ENCODE data around the gene UGT1A9.
"Not testable (repeated sequence)": the region's sequence is repeated elsewhere in the genome, so short reads cannot be mapped to it uniquely, and the experiment has no call there.

UGT1A9 gene

GRCh38 chr2:233692648-233693047 is 20.9 kb downstream of the UGT1A9 start, which contains the start of gene UGT1A6:
Gene UGT1A6, plus strand, starts transcription at chr2:233692890. Its CDS starts 115 bp downstream, at chr2:233693005.
- no peaks in the 10 kb centered on the region for H3K79me2 ChIP-seq (ENCODE audit: control insufficient read depth, insufficient read depth, low read length, unreplicated experiment)
- peaks cover 32% of the 10 kb centered on the region for H3K27me3 ChIP-seq (ENCODE audit: insufficient read depth, low read length)
- H3K27ac ChIP-seq (ENCODE audit: low read depth, low read length) = no peak within 1 kb of the TSS
- H3K36me3 ChIP-seq (ENCODE audit: insufficient read depth, low read length) = no peaks in the 10 kb centered on the region
- no peaks in the 10 kb centered on the region for H3K4me1 ChIP-seq (ENCODE audit: control insufficient read depth, insufficient read depth, low read length, unreplicated experiment)
- no peak within 1 kb of the TSS for H2AFZ ChIP-seq (ENCODE audit: low read length, unreplicated experiment)
- H3K4me3 ChIP-seq (ENCODE audit: low read depth, low read length) = no peak within 1 kb of the TSS

GRCh38 chr2:233693963-233694362 is 22.3 kb downstream of the UGT1A9 start:
- Histone ChIP-seq H3K27ac (ENCODE audit: low read depth, low read length) (no peak overlapping the region), H3K36me3 (ENCODE audit: insufficient read depth, low read length) (no peaks in the 10 kb centered on the region), H3K79me2 (ENCODE audit: control insufficient read depth, insufficient read depth, low read length, unreplicated experiment) (no peaks in the 10 kb centered on the region), H3K4me3 (ENCODE audit: low read depth, low read length) (no peak overlapping the region), H2AFZ (ENCODE audit: low read length, unreplicated experiment) (no peak overlapping the region), H3K27me3 (ENCODE audit: insufficient read depth, low read length) (peaks cover 26% of the 10 kb centered on the region), H3K4me1 (ENCODE audit: control insufficient read depth, insufficient read depth, low read length, unreplicated experiment) (no peaks in the 10 kb centered on the region)

GRCh38 chr2:233698740-233699139 is 27.0 kb downstream of the UGT1A9 start:
- Histone ChIP-seq H3K27me3 (ENCODE audit: insufficient read depth, low read length) (0 out of 2 replicates have a peak, but pooled peaks cover 1% of the 10 kb centered on the region), H3K4me3 (ENCODE audit: low read depth, low read length) (no peak overlapping the region), H3K79me2 (ENCODE audit: control insufficient read depth, insufficient read depth, low read length, unreplicated experiment) (no peaks in the 10 kb centered on the region), H3K36me3 (ENCODE audit: insufficient read depth, low read length) (no peaks in the 10 kb centered on the region), H3K27ac (ENCODE audit: low read depth, low read length) (no peak overlapping the region), H3K4me1 (ENCODE audit: control insufficient read depth, insufficient read depth, low read length, unreplicated experiment) (no peaks in the 10 kb centered on the region), H2AFZ (ENCODE audit: low read length, unreplicated experiment) (no peak overlapping the region)

GRCh38 chr2:233699424-233700027 is 27.8 kb downstream of the UGT1A9 start:
- no peaks in the 10 kb centered on the region for H3K79me2 ChIP-seq (ENCODE audit: control insufficient read depth, insufficient read depth, low read length, unreplicated experiment)
- no peaks in the 10 kb centered on the region for H3K27me3 ChIP-seq (ENCODE audit: insufficient read depth, low read length)
- no peak overlapping the region for H3K4me3 ChIP-seq (ENCODE audit: low read depth, low read length)
- H2AFZ ChIP-seq (ENCODE audit: low read length, unreplicated experiment) = peak overlapping the region; percentile 10
- H3K36me3 ChIP-seq (ENCODE audit: insufficient read depth, low read length) = no peaks in the 10 kb centered on the region
- peak overlapping the region; percentile 53 for H3K27ac ChIP-seq (ENCODE audit: low read depth, low read length)
- H3K4me1 ChIP-seq (ENCODE audit: control insufficient read depth, insufficient read depth, low read length, unreplicated experiment) = no peaks in the 10 kb centered on the region

GRCh38 chr2:233700028-233700635 is 28.4 kb downstream of the UGT1A9 start:
- H3K27me3 ChIP-seq (ENCODE audit: insufficient read depth, low read length) = no peaks in the 10 kb centered on the region
- no peaks in the 10 kb centered on the region for H3K4me1 ChIP-seq (ENCODE audit: control insufficient read depth, insufficient read depth, low read length, unreplicated experiment)
- peak overlapping the region; percentile 53 for H3K27ac ChIP-seq (ENCODE audit: low read depth, low read length)
- peak overlapping the region; percentile 10 for H2AFZ ChIP-seq (ENCODE audit: low read length, unreplicated experiment)
- no peaks in the 10 kb centered on the region for H3K79me2 ChIP-seq (ENCODE audit: control insufficient read depth, insufficient read depth, low read length, unreplicated experiment)
- H3K36me3 ChIP-seq (ENCODE audit: insufficient read depth, low read length) = no peaks in the 10 kb centered on the region
- H3K4me3 ChIP-seq (ENCODE audit: low read depth, low read length) = no peak overlapping the region

GRCh38 chr2:233700842-233701241 is 29.1 kb downstream of the UGT1A9 start:
- H3K79me2 ChIP-seq (ENCODE audit: control insufficient read depth, insufficient read depth, low read length, unreplicated experiment); H3K27me3 ChIP-seq (ENCODE audit: insufficient read depth, low read length); H2AFZ ChIP-seq (ENCODE audit: low read length, unreplicated experiment); H3K4me1 ChIP-seq (ENCODE audit: control insufficient read depth, insufficient read depth, low read length, unreplicated experiment); H3K27ac ChIP-seq (ENCODE audit: low read depth, low read length); H3K4me3 ChIP-seq (ENCODE audit: low read depth, low read length); H3K36me3 ChIP-seq (ENCODE audit: insufficient read depth, low read length): not testable (repeated sequence)

GRCh38 chr2:233702238-233702637 is 30.5 kb downstream of the UGT1A9 start:
- no peaks in the 10 kb centered on the region for H3K79me2 ChIP-seq (ENCODE audit: control insufficient read depth, insufficient read depth, low read length, unreplicated experiment)
- no peaks in the 10 kb centered on the region for H3K36me3 ChIP-seq (ENCODE audit: insufficient read depth, low read length)
- no peaks in the 10 kb centered on the region for H3K27me3 ChIP-seq (ENCODE audit: insufficient read depth, low read length)
- H3K4me1 ChIP-seq (ENCODE audit: control insufficient read depth, insufficient read depth, low read length, unreplicated experiment) = no peaks in the 10 kb centered on the region
- H3K27ac ChIP-seq (ENCODE audit: low read depth, low read length) = no peak overlapping the region
- no peak overlapping the region for H2AFZ ChIP-seq (ENCODE audit: low read length, unreplicated experiment)
- H3K4me3 ChIP-seq (ENCODE audit: low read depth, low read length) = no peak overlapping the region

- Histone ChIP-seq H3K27ac (ENCODE audit: low read depth, low read length) (no peak overlapping the region), H2AFZ (ENCODE audit: low read length, unreplicated experiment) (no peak overlapping the region), H3K4me3 (ENCODE audit: low read depth, low read length) (no peak overlapping the region), H3K36me3 (ENCODE audit: insufficient read depth, low read length) (no peaks in the 10 kb centered on the region), H3K79me2 (ENCODE audit: control insufficient read depth, insufficient read depth, low read length, unreplicated experiment) (no peaks in the 10 kb centered on the region), H3K4me1 (ENCODE audit: control insufficient read depth, insufficient read depth, low read length, unreplicated experiment) (peaks cover 10% of the 10 kb centered on the region), H3K27me3 (ENCODE audit: insufficient read depth, low read length) (no peaks in the 10 kb centered on the region)
These were observed 34.3 kb downstream of the UGT1A9 start for GRCh38 chr2:233705911-233706506.

GRCh38 chr2:233706720-233707119 is 35.0 kb downstream of the UGT1A9 start:
- Histone ChIP-seq H3K27ac (ENCODE audit: low read depth, low read length) (no peak overlapping the region), H3K36me3 (ENCODE audit: insufficient read depth, low read length) (no peaks in the 10 kb centered on the region)

GRCh38 chr2:233707940-233708644 is 36.4 kb downstream of the UGT1A9 start:
- Histone ChIP-seq H3K4me1 (ENCODE audit: control insufficient read depth, insufficient read depth, low read length, unreplicated experiment) (peaks cover 10% of the 10 kb centered on the region), H2AFZ (ENCODE audit: low read length, unreplicated experiment) (no peak overlapping the region), H3K27ac (ENCODE audit: low read depth, low read length) (no peak overlapping the region), H3K4me3 (ENCODE audit: low read depth, low read length) (no peak overlapping the region), H3K36me3 (ENCODE audit: insufficient read depth, low read length) (no peaks in the 10 kb centered on the region), H3K27me3 (ENCODE audit: insufficient read depth, low read length) (no peaks in the 10 kb centered on the region), H3K79me2 (ENCODE audit: control insufficient read depth, insufficient read depth, low read length, unreplicated experiment) (no peaks in the 10 kb centered on the region)

More at GRCh38 chr2:233706720-233707119, 35.0 kb downstream of the UGT1A9 start:
- Histone ChIP-seq H3K27me3 (ENCODE audit: insufficient read depth, low read length) (no peaks in the 10 kb centered on the region), H3K79me2 (ENCODE audit: control insufficient read depth, insufficient read depth, low read length, unreplicated experiment) (no peaks in the 10 kb centered on the region), H2AFZ (ENCODE audit: low read length, unreplicated experiment) (no peak overlapping the region), H3K4me1 (ENCODE audit: control insufficient read depth, insufficient read depth, low read length, unreplicated experiment) (peaks cover 10% of the 10 kb centered on the region), H3K4me3 (ENCODE audit: low read depth, low read length) (no peak overlapping the region)

Data from ACC112 (cell line).